Lower leg skin (tissue), 4 donors: ENCODE results near the gene OR52L1. TPM values are rescaled to one million over a fixed set of nuclear protein-coding genes. Genes with fewer than 3 reads are reported as not detected.
"Not testable (repeated sequence)": the region's sequence is repeated elsewhere in the genome, so short reads cannot be mapped to it uniquely, and the experiment has no call there.

ENCODE experiments used
- DNase-seq, 2 donors: peaks; one replicate each; pipeline ENCODE4 v3.0.0-alpha.2; 2019; ENCODE audit warnings: low spot score in 2 of 2
- H3K4me3 ChIP-seq: fragments of 200-600 bp; sonication (generic); 2 replicates; pipeline ENCODE4 v1.5.1; 2017; ENCODE audit warnings: mild to moderate bottlenecking, low read depth; ENCODE audit not compliant: poor library complexity, severe bottlenecking
- POLR2A ChIP-seq, 2 donors: fragments of 450-650 bp; IDR thresholded peaks; one replicate each; pipeline ENCODE4 v1.6.1; 2016 to 2017; ENCODE audit warnings: antibody characterized with exemption in 2 of 2, mild to moderate bottlenecking in 1 of 2, moderate library complexity in 1 of 2
- WGBS, 2 donors: methylation state at CpG; one replicate each; pipeline ENCODE4 v1.1.5; 2018; 5-methylcytosine and 5-hydroxymethylcytosine counted together
- intact Hi-C: fragments of 100-400 bp; cut with DNase I; formaldehyde crosslinking; loops from one replicate; pipeline ENCODE4 v1.15.0; 2023; ENCODE audit warnings: low total_unique reads
- total RNA-seq, 4 donors: library from RNA; depleted of rRNA; stranded (reverse); fragments of >200 nt; gene quantifications; one replicate each; pipeline ENCODE4 v1.1.0, GENCODE V29; 2016
- TF ChIP-seq, protein P1 (sequence below), 3 donors: fragments of 450-650 bp; IDR thresholded peaks; one replicate each; pipeline ENCODE4 v1.5.1; 2016; ENCODE audit warnings: antibody characterized with exemption in 3 of 3, mild to moderate bottlenecking in 3 of 3, moderate library complexity in 2 of 3

Gene OR52L1
- total RNA-seq, 4 donors from 2014 or later: 0.57 TPM; not detected in 3

DNA sequence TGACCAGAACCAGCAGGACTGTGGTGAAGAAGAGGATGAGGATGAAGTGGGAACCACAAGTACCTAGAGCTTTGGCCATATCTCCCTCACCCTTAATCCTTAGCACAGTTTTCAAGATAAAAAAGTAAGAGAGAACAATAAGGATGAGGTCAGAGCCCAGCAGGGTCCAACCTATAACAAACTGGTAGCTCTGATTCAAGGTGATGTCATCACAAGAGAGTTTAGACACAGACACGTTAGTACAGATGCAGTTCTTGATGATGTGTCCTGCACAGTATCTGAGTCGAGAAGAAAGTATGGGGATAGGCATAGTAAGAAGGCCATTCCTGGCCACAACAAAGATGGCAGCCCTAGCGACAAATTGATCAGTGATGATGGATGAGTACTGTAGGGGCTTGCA, 19.1 kb downstream of the OR52L1 start:
- H3K4me3 ChIP-seq: no peak overlapping the region
- intact Hi-C loops: no loop called here

DNA sequence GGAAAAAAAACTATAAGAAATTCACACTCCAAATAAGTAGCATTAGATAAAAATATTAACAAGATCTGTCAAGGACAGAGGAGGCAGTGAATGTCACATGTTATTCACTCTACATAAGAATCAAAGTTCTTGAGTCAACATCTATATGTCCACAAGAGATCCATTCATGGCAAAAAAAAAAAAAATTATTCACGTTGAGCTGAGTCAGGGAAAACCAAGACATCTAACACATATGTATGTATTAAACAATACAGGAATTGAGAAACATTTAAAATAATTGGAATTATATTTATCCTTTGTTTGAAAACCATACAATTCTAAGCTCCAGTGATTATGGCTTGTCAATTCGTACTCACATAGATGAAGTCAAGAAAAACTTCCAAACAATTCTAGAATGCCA, 19.8 kb downstream of the OR52L1 start:
- WGBS, 2 donors: 67 to 80% methylated on average over 2 of the region's 2 CpGs
- H3K4me3 ChIP-seq: no peak overlapping the region
- no peak for TF ChIP-seq POLR2A (IDR thresholded peaks at IDR 0.05)
- TF ChIP-seq, protein P1, sequence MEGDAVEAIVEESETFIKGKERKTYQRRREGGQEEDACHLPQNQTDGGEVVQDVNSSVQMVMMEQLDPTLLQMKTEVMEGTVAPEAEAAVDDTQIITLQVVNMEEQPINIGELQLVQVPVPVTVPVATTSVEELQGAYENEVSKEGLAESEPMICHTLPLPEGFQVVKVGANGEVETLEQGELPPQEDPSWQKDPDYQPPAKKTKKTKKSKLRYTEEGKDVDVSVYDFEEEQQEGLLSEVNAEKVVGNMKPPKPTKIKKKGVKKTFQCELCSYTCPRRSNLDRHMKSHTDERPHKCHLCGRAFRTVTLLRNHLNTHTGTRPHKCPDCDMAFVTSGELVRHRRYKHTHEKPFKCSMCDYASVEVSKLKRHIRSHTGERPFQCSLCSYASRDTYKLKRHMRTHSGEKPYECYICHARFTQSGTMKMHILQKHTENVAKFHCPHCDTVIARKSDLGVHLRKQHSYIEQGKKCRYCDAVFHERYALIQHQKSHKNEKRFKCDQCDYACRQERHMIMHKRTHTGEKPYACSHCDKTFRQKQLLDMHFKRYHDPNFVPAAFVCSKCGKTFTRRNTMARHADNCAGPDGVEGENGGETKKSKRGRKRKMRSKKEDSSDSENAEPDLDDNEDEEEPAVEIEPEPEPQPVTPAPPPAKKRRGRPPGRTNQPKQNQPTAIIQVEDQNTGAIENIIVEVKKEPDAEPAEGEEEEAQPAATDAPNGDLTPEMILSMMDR (IDR thresholded peaks at IDR 0.05): no peak
- DNase-seq: no peak
- intact Hi-C loops: no loop called here

More for the DNA sequence above, 19.1 kb downstream of the OR52L1 start:
- DNase-seq: no peak
- WGBS, 2 donors: 48 to 71% methylated on average over 3 of the region's 3 CpGs
- TF ChIP-seq, protein P1 (IDR thresholded peaks at IDR 0.05): no peak
- no peak for TF ChIP-seq POLR2A (IDR thresholded peaks at IDR 0.05)

DNA sequence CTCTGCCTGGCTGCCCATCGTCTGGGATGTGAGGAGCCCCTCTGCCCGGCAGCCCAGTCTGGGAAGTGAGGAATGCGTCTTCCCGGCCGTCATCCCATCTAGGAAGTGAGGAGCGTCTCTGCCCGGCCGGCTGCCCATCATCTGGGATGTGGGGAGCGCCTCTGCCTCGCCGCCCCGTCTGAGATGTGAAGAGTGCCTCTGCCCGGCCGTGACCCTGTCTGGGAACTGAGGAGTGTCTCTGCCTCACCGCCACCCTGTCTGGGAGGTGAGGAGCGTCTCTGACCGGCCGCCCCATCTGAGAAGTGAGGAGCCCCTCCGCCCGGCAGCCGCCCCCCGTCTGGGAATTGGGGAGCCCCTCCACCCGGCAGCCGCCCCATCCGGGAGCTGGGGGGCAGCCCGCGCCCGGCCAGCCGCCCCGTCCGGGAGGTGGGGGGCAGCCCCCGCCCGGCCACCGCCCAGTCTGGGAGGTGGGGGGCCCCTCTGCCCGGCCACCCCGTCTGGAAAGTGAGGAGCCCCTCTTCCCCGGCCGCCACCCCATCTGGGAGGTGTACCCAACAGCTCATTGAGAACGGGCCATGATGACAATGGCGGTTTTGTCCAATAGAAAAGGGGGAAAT, 26.0 kb downstream of the OR52L1 start:
- DNase-seq, intact Hi-C loops, H3K4me3 ChIP-seq: not testable (repeated sequence)
- WGBS, 2 donors: 89 to 98% methylated on average over 6 to 32 of the region's 40 CpGs

DNA sequence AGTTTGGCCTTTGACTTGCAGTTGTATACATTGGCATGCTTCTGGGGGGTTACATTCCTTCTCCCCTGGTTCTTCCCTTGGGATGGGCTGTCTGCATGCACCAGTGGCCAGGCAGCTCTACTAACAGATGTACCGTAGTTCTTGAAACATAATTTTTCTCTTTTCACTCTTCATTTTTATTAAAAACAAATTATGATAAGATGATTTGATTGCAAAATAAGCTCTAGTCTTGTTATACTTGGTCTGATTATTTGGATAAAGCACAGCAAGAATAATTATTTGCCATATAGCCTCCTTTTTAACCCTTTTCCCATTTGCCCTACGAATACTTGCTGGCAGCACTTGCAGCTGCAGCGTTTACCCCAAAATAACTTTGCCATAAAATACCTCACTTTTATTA, 31.2 kb downstream of the OR52L1 start:
- 89 to 94% methylated on average over 3 of the region's 3 CpGs for WGBS, 2 donors
- intact Hi-C loops: no loop called here
- no peak for DNase-seq
- no peak overlapping the region for H3K4me3 ChIP-seq
- no peak for TF ChIP-seq POLR2A (IDR thresholded peaks at IDR 0.05)
- TF ChIP-seq, protein P1 (IDR thresholded peaks at IDR 0.05): no peak

DNA sequence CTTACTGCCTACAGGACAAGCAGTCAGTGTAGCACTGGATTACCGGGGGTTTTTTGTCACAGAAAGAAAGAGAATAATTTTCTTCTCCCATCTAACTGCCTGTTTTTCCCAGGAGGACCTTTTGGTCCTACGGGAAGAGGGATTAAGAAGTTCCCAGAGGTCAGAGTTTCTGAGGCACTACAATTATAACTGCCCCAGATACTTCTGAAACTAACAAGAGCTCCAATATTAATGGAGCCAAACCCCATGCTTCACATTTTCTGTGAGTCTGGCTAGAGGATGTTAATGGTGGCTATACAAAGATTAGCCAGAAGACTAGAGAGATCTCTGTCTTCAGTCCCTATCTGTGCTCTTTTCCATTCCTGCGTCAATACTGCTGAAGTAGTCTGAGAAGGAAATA, 44.8 kb downstream of the OR52L1 start, which contains the start of gene OR56A3:
Gene OR56A3, plus strand, starts transcription at position 301 of the 400 bp plus-strand sequence. CDS start 5,096 bp downstream, outside the sequence.
- H3K4me3 ChIP-seq: no peak within 1 kb of the TSS
- no peak for DNase-seq
- TF ChIP-seq, protein P1 (IDR thresholded peaks at IDR 0.05): no peak
- no peak for TF ChIP-seq POLR2A (IDR thresholded peaks at IDR 0.05)
- 78 to 79% methylated on average over 3 of the region's 3 CpGs for WGBS, 2 donors
- intact Hi-C loops: no loop called here

DNA sequence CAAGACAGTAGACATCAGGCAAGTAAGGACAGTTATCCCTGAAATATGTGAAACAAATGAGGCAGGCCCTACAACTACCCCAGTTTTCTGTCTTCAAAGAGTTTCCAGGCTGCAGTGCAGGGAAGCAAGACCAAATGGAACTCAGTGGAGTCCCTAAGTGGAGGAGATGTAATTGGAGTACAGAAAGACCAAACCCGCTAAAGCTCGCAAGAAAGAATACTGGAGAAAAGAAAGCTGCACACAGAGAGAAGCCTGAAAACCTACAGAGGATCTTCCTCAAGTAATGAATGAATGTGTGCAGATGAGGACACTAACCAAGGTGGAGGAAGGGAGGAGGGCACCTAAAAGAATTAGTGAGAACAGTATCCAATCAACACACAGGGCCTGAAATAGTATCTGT, 46.0 kb downstream of the OR52L1 start:
- TF ChIP-seq POLR2A (IDR thresholded peaks at IDR 0.05): no peak
- TF ChIP-seq, protein P1 (IDR thresholded peaks at IDR 0.05): no peak
- no peak for DNase-seq
- no peak overlapping the region for H3K4me3 ChIP-seq
- 92 to 96% methylated on average over 2 of the region's 2 CpGs for WGBS, 2 donors
- intact Hi-C loops: no loop called here
